Activated CD8-positive, alpha-beta memory T cell treated with anti-CD3 and anti-CD28 coated beads, Interleukin-2, amount 50 U/mL, for 1 hour (primary cell): Measurements from ENCODE around the gene RERG.
"Not testable (repeated sequence)": the region's sequence is repeated elsewhere in the genome, so short reads cannot be mapped to it uniquely, and the experiment has no call there.

Source experiments
- DNase-seq: peaks from one replicate; pipeline ENCODE4 v3.0.0-alpha.2; 2020; ENCODE audit errors: extremely low read depth

Gene RERG

GRCh38 chr12:15143467-15143866 lies 77.8 kb downstream of the RERG start:
- DNase-seq = no peak

DNA sequence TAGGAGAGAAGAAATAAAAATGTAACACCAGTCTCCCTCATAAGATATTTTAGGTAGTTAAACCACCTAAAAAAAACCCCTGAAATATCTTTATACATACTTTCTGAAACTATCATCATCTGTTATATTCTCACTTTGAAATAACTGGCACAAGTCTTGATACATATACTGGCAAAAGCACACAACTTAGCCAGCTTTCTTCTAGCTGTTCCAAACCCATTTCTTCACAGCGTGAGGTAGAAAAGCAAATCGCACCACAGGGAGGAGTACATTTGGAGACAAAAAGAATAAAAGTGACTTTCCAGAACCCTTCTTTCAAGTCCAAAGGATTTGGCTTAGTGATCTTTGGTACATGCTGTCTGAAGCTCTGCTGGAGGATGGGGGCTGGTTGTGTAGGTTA lies 78.5 kb downstream of the RERG start:
- DNase-seq = no peak

GRCh38 chr12:15131431-15131830 lies 89.8 kb downstream of the RERG start:
- no peak for DNase-seq

DNA sequence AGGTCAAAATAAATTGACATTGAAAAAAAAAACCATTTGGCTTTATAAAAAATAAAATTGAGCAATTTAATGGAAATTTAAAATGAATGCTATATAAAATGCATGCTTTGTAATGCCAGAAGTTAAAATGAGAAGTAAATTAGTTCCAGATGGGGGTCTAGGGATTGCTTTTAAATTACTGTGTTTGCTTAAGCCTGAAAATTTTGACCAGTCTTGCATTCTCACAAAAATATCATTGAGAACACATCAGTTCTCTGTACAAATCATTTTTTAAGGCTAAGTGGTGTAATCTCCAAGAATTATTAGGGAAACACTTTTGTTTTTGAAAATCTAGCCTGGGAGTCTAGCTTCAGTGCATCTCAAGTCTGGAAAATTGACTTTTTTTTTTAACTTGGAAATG lies 90.7 kb downstream of the RERG start:
- no peak for DNase-seq

GRCh38 chr12:15123401-15123800 lies 97.8 kb downstream of the RERG start:
- no peak for DNase-seq

GRCh38 chr12:15122344-15122743 lies 98.9 kb downstream of the RERG start:
- DNase-seq = no peak

DNA sequence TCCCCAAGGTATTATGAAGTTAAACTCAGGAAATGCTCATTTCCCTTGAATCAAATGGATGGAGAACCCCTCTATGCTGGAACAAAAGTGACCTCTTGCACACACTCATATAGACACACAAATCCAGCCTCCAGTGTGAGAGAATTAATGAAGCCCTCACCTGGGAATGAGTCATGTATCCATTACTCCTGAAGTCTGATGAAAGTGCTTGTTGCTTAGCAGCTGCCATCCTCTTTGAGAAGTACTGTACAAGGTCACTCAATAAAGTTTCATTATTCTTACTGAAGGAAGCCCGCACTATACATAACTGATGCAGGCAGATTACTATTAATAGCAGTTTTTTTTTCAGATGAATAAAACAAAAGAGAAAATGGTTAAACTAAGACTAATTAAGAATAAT lies 102.3 kb downstream of the RERG start:
- DNase-seq = no peak

- no peak for DNase-seq
Observed at GRCh38 chr12:15116983-15117382, 104.2 kb downstream of the RERG start.

DNA sequence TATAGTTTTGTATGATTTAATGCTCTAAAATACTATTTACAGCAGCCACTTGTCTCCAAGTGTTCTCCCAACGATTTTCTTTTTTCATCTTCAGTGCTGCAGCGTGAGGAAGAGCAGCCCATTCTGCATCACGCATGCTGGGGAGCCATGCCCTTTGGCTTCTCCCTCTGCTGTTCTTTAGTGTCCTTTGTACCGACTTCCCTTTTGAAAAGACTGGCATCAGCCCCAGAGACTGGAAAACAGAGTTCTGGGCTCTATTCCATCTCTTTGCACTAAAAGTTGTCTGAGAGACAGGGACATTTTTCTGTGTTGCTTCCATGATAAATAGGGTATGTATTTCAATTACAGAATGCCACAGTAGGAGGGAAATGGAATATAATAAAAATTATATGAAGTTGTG lies 105.1 kb downstream of the RERG start:
- no peak for DNase-seq

- no peak for DNase-seq
Observed at GRCh38 chr12:15115434-15115833, 105.8 kb downstream of the RERG start.

GRCh38 chr12:15114501-15114900 lies 106.7 kb downstream of the RERG start:
- no peak for DNase-seq

GRCh38 chr12:15092826-15093225 lies 128.4 kb downstream of the RERG start:
- no peak for DNase-seq

DNA sequence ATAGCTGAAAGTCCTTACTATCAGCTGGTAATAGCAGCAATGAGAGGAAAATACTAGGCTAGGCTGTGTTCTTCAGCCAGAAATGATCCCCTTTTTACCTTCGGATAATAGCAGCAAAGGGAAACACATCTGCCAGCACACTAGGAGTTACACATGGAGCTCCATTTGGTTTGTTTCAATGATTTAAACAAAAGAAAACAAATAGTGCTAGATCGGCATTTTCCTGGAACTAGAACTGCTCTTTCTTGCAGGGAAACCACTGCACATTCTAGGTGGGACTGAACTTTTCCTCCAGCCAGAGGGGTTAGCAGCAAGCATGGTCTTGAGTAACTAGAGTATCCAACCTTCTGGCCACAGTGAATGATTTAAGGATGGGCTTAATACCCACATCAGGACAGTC lies 130.8 kb downstream of the RERG start:
- DNase-seq = no peak

- DNase-seq = no peak
Observed at GRCh38 chr12:15088105-15088504, 133.1 kb downstream of the RERG start.

DNA sequence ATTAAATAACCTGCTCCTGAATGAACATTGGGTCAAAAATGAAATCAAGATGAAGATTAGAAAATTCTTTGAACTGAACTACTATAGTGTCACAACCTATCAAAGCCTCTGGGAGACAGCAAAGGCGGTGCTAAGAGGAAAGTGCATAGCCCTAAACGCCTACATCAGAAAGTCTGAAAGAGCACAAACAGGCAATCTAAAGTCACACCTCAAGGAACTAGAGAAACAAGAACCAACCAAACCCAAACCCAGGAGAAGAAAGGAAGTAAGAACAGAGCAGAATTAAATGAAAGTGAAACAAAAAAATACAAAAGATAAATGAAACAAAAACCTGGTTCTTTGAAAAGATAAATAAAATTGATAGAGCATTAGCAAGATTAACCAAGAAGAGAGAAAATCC lies 143.5 kb downstream of the RERG start:
- DNase-seq = not testable (repeated sequence)

- DNase-seq = no peak
Observed at GRCh38 chr12:15074351-15074750, 146.9 kb downstream of the RERG start.

DNA sequence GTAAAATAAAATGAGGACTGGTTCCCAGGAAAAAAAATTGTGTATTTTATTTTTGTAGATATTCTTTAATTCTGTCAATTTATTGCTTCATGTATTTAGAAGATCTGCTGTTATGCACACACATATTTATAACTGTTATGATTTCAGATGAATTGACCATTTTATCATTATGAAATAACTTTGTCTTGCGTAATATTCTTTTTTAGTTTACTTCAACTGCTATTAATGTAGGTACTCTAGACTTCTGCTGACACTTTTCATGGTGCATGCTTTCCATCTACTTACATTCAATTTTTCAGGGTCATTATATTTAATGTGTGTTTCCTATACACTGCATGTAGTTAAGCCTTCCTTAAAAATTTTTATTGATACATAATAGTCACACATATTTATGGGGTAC lies 162.1 kb downstream of the RERG start:
- no peak for DNase-seq
